Esophagus muscularis mucosa (tissue), 4 donors: ENCODE results near the gene WDHD1. TPM values are rescaled to one million over a fixed set of nuclear protein-coding genes. Genes with fewer than 3 reads are reported as not detected.
"Not testable (repeated sequence)": the region's sequence is repeated elsewhere in the genome, so short reads cannot be mapped to it uniquely, and the experiment has no call there.

Experiments used
- DNase-seq: peaks from one replicate; pipeline ENCODE4 v3.0.0-alpha.2; 2017; ENCODE audit errors: extremely low spot score
- H3K27ac ChIP-seq, 4 donors: fragments of 200-600 bp; sonication (generic); replicated peaks in 1 of 4; 1 replicate in 3 of 4; 2 replicates in 1 of 4; pipeline ENCODE4 v1.5.1; 2016 to 2019; ENCODE audit warnings: mild to moderate bottlenecking in 1 of 4
- H3K27me3 ChIP-seq, 4 donors: fragments of 200-600 bp; sonication (generic); one replicate each; pipeline versions ENCODE4 v1.5.1 to v1.6.0; 2016 to 2019
- H3K36me3 ChIP-seq, 4 donors: fragments of 200-600 bp; sonication (generic); one replicate each; pipeline ENCODE4 v1.5.1; 2016 to 2019
- H3K4me1 ChIP-seq, 4 donors: fragments of 200-600 bp; sonication (generic); one replicate each; pipeline ENCODE4 v1.5.1; 2016 to 2019
- H3K4me3 ChIP-seq, 4 donors: fragments of 200-600 bp; sonication (generic); 1 replicate in 2 of 4; 2 replicates in 2 of 4; pipeline ENCODE4 v1.5.1; 2016 to 2019; ENCODE audit warnings: mild to moderate bottlenecking in 4 of 4, moderate library complexity in 1 of 4
- H3K9me3 ChIP-seq, 4 donors: fragments of 200-600 bp; sonication (generic); 1 replicate in 3 of 4; 2 replicates in 1 of 4; pipeline ENCODE4 v1.5.1; 2016 to 2019
- CTCF ChIP-seq, 3 experiments: fragments of 200-600 bp in 2 of 3; fragments of 450-650 bp in 1 of 3; sonication (generic) in 2 of 3; IDR thresholded peaks; one replicate each; pipeline ENCODE4 v1.5.1; 2017 to 2019; ENCODE audit warnings: antibody characterized with exemption in 3 of 3, mild to moderate bottlenecking in 2 of 3, moderate library complexity in 1 of 3
- EP300 ChIP-seq: sonication (generic); formaldehyde crosslinking; IDR thresholded peaks from one replicate; pipeline ENCODE4 v1.6.1; 2017; ENCODE audit warnings: antibody characterized with exemption
- POLR2A ChIP-seq: fragments of 450-650 bp; IDR thresholded peaks from one replicate; pipeline ENCODE4 v1.6.1; 2017; ENCODE audit warnings: antibody characterized with exemption, moderate library complexity, mild to moderate bottlenecking, low read depth
- POLR2AphosphoS5 ChIP-seq, 2 donors: sonication (generic); formaldehyde crosslinking; IDR thresholded peaks; one replicate each; pipeline ENCODE4 v1.6.1; 2017; ENCODE audit warnings: antibody characterized with exemption in 2 of 2
- WGBS: methylation state at CpG from one replicate; pipeline ENCODE4 v1.1.5; 2018; 5-methylcytosine and 5-hydroxymethylcytosine counted together
- intact Hi-C: fragments of 100-400 bp; cut with DNase I; formaldehyde crosslinking; loops from one replicate; pipeline ENCODE4 v1.15.1; 2023
- total RNA-seq, 4 donors: library from RNA; depleted of rRNA; stranded (reverse); fragments of >200 nt; gene quantifications; one replicate each; pipeline versions ENCODE4 v1.1.0 to v1.2.1, GENCODE V29; 2016

The WDHD1 gene
- total RNA-seq, 4 donors from 2014 or later: 1.1 to 4.2 (median 1.4) TPM

- Histone ChIP-seq H3K36me3 (no peaks in the 10 kb centered on the region), H3K9me3 (no peaks in the 10 kb centered on the region), H3K4me1 (peaks cover 23 to 36% (median 35%) of the 10 kb centered on the region in 4 donors), H3K27ac (peak overlapping the region in 1 of 4 donors; percentile 90), H3K27me3 (no peaks in the 10 kb centered on the region), H3K4me3 (peak overlapping the region; percentile 88 to 93 (median 91))
- no peak for DNase-seq
- TF ChIP-seq EP300 (no peak), POLR2A (no peak), CTCF (IDR thresholded peaks at IDR 0.05) (no peak), POLR2AphosphoS5 (IDR thresholded peaks at IDR 0.05) (no peak)
- 20% methylated on average over 7 of the region's 7 CpGs for WGBS
- intact Hi-C loops: no loop called here
Measured at GRCh38 chr14:55025948-55026347, 951 bp downstream of the WDHD1 start.

- H3K27ac ChIP-seq, H3K4me3 ChIP-seq, H3K9me3 ChIP-seq, H3K36me3 ChIP-seq, intact Hi-C loops, H3K27me3 ChIP-seq, DNase-seq: not testable (repeated sequence)
- WGBS: 92% methylated on average over 4 of the region's 5 CpGs
- peaks cover 21 to 30% (median 28%) of the 10 kb centered on the region in 4 donors for H3K4me1 ChIP-seq
Measured at GRCh38 chr14:55024365-55024764, 2.5 kb downstream of the WDHD1 start.

GRCh38 chr14:55019968-55020554 lies 6.8 kb downstream of the WDHD1 start:
- TF ChIP-seq POLR2A: no peak
- TF ChIP-seq EP300: no peak
- TF ChIP-seq POLR2AphosphoS5 (IDR thresholded peaks at IDR 0.05): no peak
- no peak for TF ChIP-seq CTCF (IDR thresholded peaks at IDR 0.05)
- Histone ChIP-seq H3K27ac (no peak overlapping the region), H3K4me3 (no peak overlapping the region), H3K9me3 (no peaks in the 10 kb centered on the region), H3K27me3 (no peaks in the 10 kb centered on the region), H3K4me1 (no peaks in the 10 kb centered on the region), H3K36me3 (no peaks in the 10 kb centered on the region)
- intact Hi-C loops: no loop called here
- 97% methylated on average over 2 of the region's 2 CpGs for WGBS
- no peak for DNase-seq

GRCh38 chr14:55015006-55015405 lies 11.9 kb downstream of the WDHD1 start:
- no peak for DNase-seq
- WGBS: 74% methylated on average over 2 of the region's 2 CpGs
- TF ChIP-seq CTCF (IDR thresholded peaks at IDR 0.05): no peak
- TF ChIP-seq POLR2AphosphoS5 (IDR thresholded peaks at IDR 0.05): no peak
- no peak for TF ChIP-seq EP300
- TF ChIP-seq POLR2A: no peak
- Histone ChIP-seq H3K36me3 (no peaks in the 10 kb centered on the region), H3K9me3 (no peaks in the 10 kb centered on the region), H3K27ac (no peak overlapping the region), H3K4me3 (no peak overlapping the region), H3K27me3 (no peaks in the 10 kb centered on the region), H3K4me1 (no peaks in the 10 kb centered on the region)
- intact Hi-C loops: no loop called here

GRCh38 chr14:55005071-55005470 lies 21.8 kb downstream of the WDHD1 start:
- Histone ChIP-seq H3K9me3 (no peaks in the 10 kb centered on the region), H3K27ac (no peak overlapping the region), H3K27me3 (no peaks in the 10 kb centered on the region), H3K36me3 (peaks cover 0 to 3% (median 0%) of the 10 kb centered on the region in 4 donors), H3K4me1 (no peaks in the 10 kb centered on the region), H3K4me3 (no peak overlapping the region)
- intact Hi-C loops: no loop called here
- TF ChIP-seq EP300 (no peak), CTCF (IDR thresholded peaks at IDR 0.05) (no peak), POLR2AphosphoS5 (IDR thresholded peaks at IDR 0.05) (no peak), POLR2A (no peak)
- 65% methylated on average over 4 of the region's 4 CpGs for WGBS
- no peak for DNase-seq
